AG10803 (cell line): Measurements from ENCODE around the gene INTS3.
A peak's percentile ranks its signal among the peaks of the same experiment; 100 is the strongest.
"Not testable (repeated sequence)": the region's sequence is repeated elsewhere in the genome, so short reads cannot be mapped to it uniquely, and the experiment has no call there.

ENCODE experiments used
- DNase-seq: peaks from one replicate; pipeline ENCODE4 v3.0.0; 2010; ENCODE audit warnings: low read depth
- H3K4me3 ChIP-seq: 2 replicates; pipeline ENCODE4 v1.5.1; 2011; ENCODE audit warnings: mild to moderate bottlenecking, low read length, control low read depth
- CTCF ChIP-seq: conservative IDR thresholded peaks from 2 replicates; pipeline ENCODE4 v1.5.1; 2011; ENCODE audit warnings: mild to moderate bottlenecking, low read length, control low read depth, inconsistent platforms

The INTS3 gene

GRCh38 chr1:153780551-153780950 lies 52.7 kb downstream of the INTS3 start:
- TF ChIP-seq CTCF = no peak
- H3K4me3 ChIP-seq = no peak overlapping the region
- DNase-seq = no peak

- H3K4me3 ChIP-seq = peak overlapping the region; percentile 71
- not testable (repeated sequence) for DNase-seq
These were observed 54.8 kb downstream of the INTS3 start for GRCh38 chr1:153782648-153783047.

GRCh38 chr1:153783233-153784190 lies 55.7 kb downstream of the INTS3 start:
- peak; percentile 88 for DNase-seq
- TF ChIP-seq CTCF = peak; percentile 16; the same call in 1 of the 2 replicates
- peak overlapping the region; percentile 71 for H3K4me3 ChIP-seq

- no peak for TF ChIP-seq CTCF
- H3K4me3 ChIP-seq = no peak overlapping the region
- DNase-seq = no peak
These were observed 58.4 kb downstream of the INTS3 start for GRCh38 chr1:153786038-153786790.

GRCh38 chr1:153789478-153790034 lies 61.7 kb downstream of the INTS3 start:
- no peak for DNase-seq
- no peak for TF ChIP-seq CTCF
- H3K4me3 ChIP-seq = peak overlapping the region; percentile 50

GRCh38 chr1:153790313-153790965 lies 62.6 kb downstream of the INTS3 start:
- DNase-seq = peak; percentile 88
- peak overlapping the region; percentile 50 for H3K4me3 ChIP-seq
- no peak for TF ChIP-seq CTCF
